ENCODE results near the gene KIAA0408. TPM values are rescaled to one million over a fixed set of nuclear protein-coding genes. Genes with fewer than 3 reads are reported as not detected.
"Not testable (repeated sequence)": the region's sequence is repeated elsewhere in the genome, so short reads cannot be mapped to it uniquely, and the experiment has no call there.

The KIAA0408 gene
- total RNA-seq, 1 experiment from 2014 or later = 1.4 TPM

DNA sequence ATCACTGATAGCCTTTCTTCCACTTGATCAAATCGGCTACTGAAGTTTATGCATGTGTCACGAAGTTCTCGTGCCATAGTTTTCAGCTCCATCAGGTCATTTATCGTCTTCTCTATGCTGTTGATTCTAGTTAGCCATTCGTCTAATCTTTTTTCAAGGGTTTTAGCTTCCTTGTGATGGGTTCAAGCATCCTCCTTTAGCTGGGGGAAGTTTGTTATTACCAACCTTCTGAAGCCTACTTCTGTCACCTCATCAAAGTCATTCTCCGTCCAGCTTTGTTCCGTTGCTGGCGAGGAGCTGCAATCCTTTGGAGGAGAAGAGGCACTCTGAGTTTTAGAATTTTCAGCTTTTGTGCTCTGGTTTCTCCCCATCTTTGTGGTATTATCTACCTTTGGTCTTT lies 47.2 kb downstream of the KIAA0408 start:
- not testable (repeated sequence) for DNase-seq (ENCODE audit: low spot score)

Other genes starting within 250 kb of the KIAA0408 start
- 18.0 and 18.9 TPM in 2 replicates for gene RNF146, start 192.5 kb downstream of the KIAA0408 start, total RNA-seq (2014; rRNA removed; shearing (Covaris generic))
- gene ECHDC1, start 115.8 kb downstream of the KIAA0408 start, total RNA-seq (2014; rRNA removed; shearing (Covaris generic)) = 60.7 and 67.5 TPM in 2 replicates
- gene C6orf58, start 117.8 kb upstream of the KIAA0408 start, total RNA-seq (2014; rRNA removed; shearing (Covaris generic)) = not detected in 2 replicates

Data from H4 (cell line).